ENCODE data around the gene PCDHGC4.

- TF ChIP-seq POLR2A (IDR thresholded peaks at IDR 0.05; ENCODE audit: low read length) (no peak), GATA1 (IDR thresholded peaks at IDR 0.05; ENCODE audit: low read depth, low read length) (no peak)
These were observed 40.8 kb downstream of the PCDHGC4 start for GRCh38 chr5:141525653-141526052.
